PC-9 (cell line): ENCODE measurements around the gene SLC51A. TPM values are rescaled to one million over a fixed set of nuclear protein-coding genes. Genes with fewer than 3 reads are reported as not detected.

Experiments
- BruUV-seq: library from RNA; stranded (reverse); fragments of 400-500 nt; replicated peaks from 2 replicates; lab custom pipeline; 2021; lab: Mats Ljungman, UMichigan
- CTCF ChIA-PET: fragments of 300-600 bp; sonication (Branson Sonifier 250); formaldehyde crosslinking; loops from one replicate; lab custom pipeline; 2022; ENCODE audit warnings: antibody characterized with exemption; lab: Charles Lee
- POLR2A ChIA-PET: fragments of 300-600 bp; sonication (Branson Sonifier 250); formaldehyde crosslinking; loops from one replicate; lab custom pipeline; 2022; ENCODE audit warnings: antibody characterized with exemption; ENCODE audit not compliant: unreplicated experiment; lab: Charles Lee
- DNase-seq, 2 experiments: peaks; one replicate each; pipeline versions ENCODE4 v3.0.0 to v3.0.0-alpha.2; 2015 to 2022; ENCODE audit warnings: mixed read lengths in 1 of 2
- H2AFZ ChIP-seq: fragments of 200-600 bp; sonication (generic); 2 replicates; pipeline ENCODE4 v1.8.1; 2017; ENCODE audit warnings: antibody characterized with exemption
- H3F3A ChIP-seq: fragments of 200-600 bp; sonication (generic); 2 replicates; pipeline ENCODE4 v1.8.1; 2017; ENCODE audit warnings: antibody characterized with exemption, mild to moderate bottlenecking, low read depth; ENCODE audit not compliant: insufficient read depth
- H3K27ac ChIP-seq: fragments of 200-600 bp; sonication (generic); 2 replicates; pipeline ENCODE4 v1.6.1; 2016; ENCODE audit warnings: mixed run types
- H3K27me3 ChIP-seq: fragments of 200-600 bp; sonication (generic); 2 replicates; pipeline ENCODE4 v1.6.1; 2016; ENCODE audit warnings: low read depth, mixed run types; ENCODE audit not compliant: insufficient read depth
- H3K36me3 ChIP-seq: fragments of 200-600 bp; sonication (generic); 2 replicates; pipeline ENCODE4 v1.6.1; 2016; ENCODE audit warnings: low read depth, mixed run types
- H3K4me1 ChIP-seq: fragments of 200-600 bp; sonication (generic); replicated peaks from 2 replicates; pipeline ENCODE4 v1.6.1; 2016; ENCODE audit warnings: mixed run types; ENCODE audit not compliant: insufficient read depth
- H3K4me2 ChIP-seq: fragments of 200-600 bp; sonication (generic); 2 replicates; pipeline ENCODE4 v1.6.1; 2017; ENCODE audit warnings: mixed run types
- H3K4me3 ChIP-seq: fragments of 200-600 bp; sonication (generic); 2 replicates; pipeline ENCODE4 v1.6.1; 2016; ENCODE audit warnings: mixed run types
- H3K79me2 ChIP-seq: fragments of 200-600 bp; sonication (generic); 2 replicates; pipeline ENCODE4 v1.6.1; 2017; ENCODE audit warnings: low read depth, mixed run types
- H3K9me2 ChIP-seq: fragments of 200-600 bp; sonication (generic); 2 replicates; pipeline ENCODE4 v1.8.1; 2017; ENCODE audit warnings: mild to moderate bottlenecking; ENCODE audit not compliant: insufficient read depth
- H3K9me3 ChIP-seq: fragments of 200-600 bp; sonication (generic); 2 replicates; pipeline ENCODE4 v1.8.1; 2016; ENCODE audit warnings: low read depth; ENCODE audit not compliant: insufficient read depth
- H4K20me1 ChIP-seq: fragments of 200-600 bp; sonication (generic); 2 replicates; pipeline ENCODE4 v1.8.1; 2017; ENCODE audit not compliant: insufficient read depth
- CTCF ChIP-seq: fragments of 200-600 bp; sonication (generic); conservative IDR thresholded peaks from 2 replicates; pipeline ENCODE4 v1.6.1; 2017; ENCODE audit warnings: mixed run types, antibody characterized with exemption, mild to moderate bottlenecking, moderate library complexity
- EZH2 ChIP-seq: fragments of 200-600 bp; sonication (generic); IDR thresholded peaks from 2 replicates; pipeline ENCODE4 v1.8.0; 2017; ENCODE audit warnings: antibody characterized with exemption, low read depth
- intact Hi-C: fragments of 100-400 bp; cut with micrococcal nuclease; formaldehyde crosslinking; loops from one replicate; pipeline ENCODE4 v1.10.0; 2022; ENCODE audit not compliant: unreplicated experiment
- total RNA-seq: library from RNA; stranded (reverse); gene quantifications from 2 replicates; pipeline ENCODE4 v1.2.3, GENCODE V29; 2021

The SLC51A gene
- total RNA-seq, 1 experiment from 2014 or later: 10.3 TPM

- DNase-seq: no peak
- Histone ChIP-seq H3K27ac (0 out of 2 replicates have a peak overlapping the region, but pooled peaks have one; percentile 1), H2AFZ (no peak overlapping the region), H3K4me2 (no peak overlapping the region), H3K9me3 (no peaks in the 10 kb centered on the region), H3K9me2 (no peaks in the 10 kb centered on the region), H4K20me1 (peaks cover 5% of the 10 kb centered on the region), H3K4me3 (no peak overlapping the region), H3K4me1 (no peaks in the 10 kb centered on the region), H3K79me2 (no peaks in the 10 kb centered on the region), H3F3A (peaks cover 11% of the 10 kb centered on the region), H3K27me3 (no peaks in the 10 kb centered on the region), H3K36me3 (0 out of 2 replicates have a peak, but pooled peaks cover 14% of the 10 kb centered on the region)
- ChIA-PET CTCF (no interaction called here), POLR2A (no interaction called here)
- intact Hi-C loops: no loop called here
- TF ChIP-seq EZH2 (no peak), CTCF (no peak)
- BruUV-seq: no TSS peak
These were observed 39.4 kb downstream of the SLC51A start for GRCh38 chr3:196255776-196256175.

- Histone ChIP-seq H3K79me2 (peaks cover 5% of the 10 kb centered on the region; the same call in 1 of the 2 replicates), H3K4me3 (no peak overlapping the region), H3K9me2 (no peaks in the 10 kb centered on the region), H2AFZ (no peak overlapping the region), H3F3A (no peaks in the 10 kb centered on the region; the same call in 1 of the 2 replicates), H3K4me2 (no peak overlapping the region), H3K36me3 (peaks cover 8% of the 10 kb centered on the region; the same call in 1 of the 2 replicates), H3K9me3 (no peaks in the 10 kb centered on the region), H3K4me1 (no peaks in the 10 kb centered on the region), H4K20me1 (peaks cover 5% of the 10 kb centered on the region), H3K27ac (no peak overlapping the region), H3K27me3 (no peaks in the 10 kb centered on the region)
- no TSS peak for BruUV-seq
- no peak for TF ChIP-seq EZH2
- no peak for DNase-seq
- CTCF ChIA-PET: no interaction called here
- POLR2A ChIA-PET: no interaction called here
- intact Hi-C loops: no loop called here
These were observed 44.5 kb downstream of the SLC51A start for GRCh38 chr3:196260784-196261183.

- H3K36me3 ChIP-seq: peaks cover 21% of the 10 kb centered on the region; the same call in 1 of the 2 replicates
- peaks cover 12% of the 10 kb centered on the region for H3K4me1 ChIP-seq
- BruUV-seq: no TSS peak
- POLR2A ChIA-PET: no interaction called here
- H3K79me2 ChIP-seq: peaks cover 5% of the 10 kb centered on the region; the same call in 1 of the 2 replicates
- H2AFZ ChIP-seq: no peak overlapping the region
- no peak overlapping the region for H3K4me2 ChIP-seq
- intact Hi-C loops: no loop called here
- no peaks in the 10 kb centered on the region for H3K9me3 ChIP-seq
- TF ChIP-seq EZH2: no peak
- TF ChIP-seq CTCF: no peak
- no peak for DNase-seq
- H3K4me3 ChIP-seq: no peak overlapping the region
- H3F3A ChIP-seq: peaks cover 13% of the 10 kb centered on the region
- peaks cover 5% of the 10 kb centered on the region for H4K20me1 ChIP-seq
- CTCF ChIA-PET: no interaction called here
- no peaks in the 10 kb centered on the region for H3K9me2 ChIP-seq
- H3K27ac ChIP-seq: no peak overlapping the region
- H3K27me3 ChIP-seq: no peaks in the 10 kb centered on the region
These were observed 47.5 kb downstream of the SLC51A start for GRCh38 chr3:196263819-196264218.
